GM18873 (cell line): ENCODE data around the gene SERPINF2.
"Not testable (repeated sequence)": the region's sequence is repeated elsewhere in the genome, so short reads cannot be mapped to it uniquely, and the experiment has no call there.

Source experiments
- ATAC-seq: cut with Tn5 transposase; IDR thresholded peaks from one replicate; pipeline ENCODE4 v1.9.1; 2021; ENCODE audit warnings: mild to moderate bottlenecking, moderate library complexity, moderate number of reproducible peaks; ENCODE audit not compliant: unreplicated experiment, low FRiP score

Gene SERPINF2

DNA sequence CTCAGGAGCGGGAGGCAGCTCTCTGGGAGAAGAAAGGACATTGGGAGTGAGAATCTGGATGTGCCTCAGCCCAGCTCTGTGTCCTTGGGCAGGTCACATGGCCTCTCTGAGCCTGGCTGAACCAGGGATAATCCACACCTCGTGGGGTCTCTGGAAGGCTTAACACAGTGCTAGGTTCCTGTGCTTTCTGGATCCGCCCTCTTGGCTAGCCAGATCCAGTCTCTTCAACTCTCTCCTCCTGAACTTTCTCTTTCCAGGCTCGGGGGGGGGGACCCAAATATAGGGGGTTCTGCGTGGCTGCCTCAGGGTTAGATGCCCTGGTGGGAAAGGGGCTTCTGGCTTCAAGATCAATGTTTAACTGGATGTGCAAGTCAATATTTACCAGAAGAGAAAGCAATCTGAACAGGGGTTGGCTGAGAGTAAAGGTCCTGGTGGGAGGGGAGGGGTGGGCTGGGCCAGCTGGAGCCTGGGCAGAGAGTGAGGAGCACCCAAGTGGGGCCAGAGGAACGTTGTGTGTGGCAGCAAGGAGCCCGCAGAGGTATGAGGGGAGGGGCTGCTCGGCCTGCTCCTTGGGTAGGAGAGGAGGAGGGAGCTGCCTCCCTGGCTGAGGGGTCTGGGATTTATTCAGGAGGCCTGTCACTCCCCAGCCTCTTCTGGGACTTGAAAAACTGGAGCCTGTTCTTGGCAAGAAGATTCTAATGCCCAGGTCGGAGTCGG is at the start of gene SERPINF2:
Gene SERPINF2 (plus strand): TSS at position 501 of the 717 bp plus-strand sequence. CDS start 2,125 bp downstream, outside the sequence.
- ATAC-seq, result no peak

- no peak for ATAC-seq
Measured at GRCh38 chr17:1693339-1693738, 49.3 kb upstream of the SERPINF2 start.

- ATAC-seq, result no peak
Measured at GRCh38 chr17:1695365-1695764, 47.3 kb upstream of the SERPINF2 start.

DNA sequence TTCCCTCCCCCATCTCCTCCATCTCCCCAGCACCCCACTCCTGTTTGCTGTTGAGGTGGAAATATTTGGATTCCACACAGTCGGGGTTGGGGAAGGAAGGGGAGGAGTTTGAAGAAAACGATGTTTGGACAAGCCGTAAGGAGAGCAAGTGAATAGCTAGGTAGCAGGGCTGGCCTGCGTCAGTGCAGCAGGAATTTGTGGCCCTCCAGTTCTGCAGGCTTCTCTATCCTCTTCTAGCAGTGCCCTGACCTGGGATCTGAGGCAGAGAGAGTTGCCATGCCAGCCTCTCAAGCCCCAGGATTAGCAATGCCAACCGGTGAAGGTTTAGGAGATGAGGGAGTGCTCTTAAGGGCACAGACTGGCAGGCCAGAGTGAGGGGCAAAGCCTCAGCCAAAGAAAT is 45.0 kb upstream of the SERPINF2 start:
- ATAC-seq, result no peak

DNA sequence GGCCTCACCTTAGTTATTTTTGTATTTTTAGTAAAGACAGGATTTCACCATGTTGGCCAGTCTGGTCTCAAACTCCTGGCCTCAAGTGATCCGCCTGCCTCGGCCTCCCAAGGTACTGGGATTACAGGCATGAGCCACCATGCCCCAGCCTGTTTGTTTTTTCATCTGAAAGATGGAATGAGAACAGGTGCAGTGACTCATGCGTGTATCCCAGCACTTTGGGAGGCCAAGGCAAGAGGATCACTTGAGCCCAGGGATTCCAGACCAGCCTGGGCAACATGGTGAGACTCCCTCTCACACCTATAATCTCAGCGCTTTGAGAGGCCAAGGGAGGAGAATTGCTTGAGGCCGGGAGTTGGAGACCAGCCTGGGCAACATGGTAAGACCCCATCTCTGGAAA is 42.8 kb upstream of the SERPINF2 start:
- not testable (repeated sequence) for ATAC-seq

DNA sequence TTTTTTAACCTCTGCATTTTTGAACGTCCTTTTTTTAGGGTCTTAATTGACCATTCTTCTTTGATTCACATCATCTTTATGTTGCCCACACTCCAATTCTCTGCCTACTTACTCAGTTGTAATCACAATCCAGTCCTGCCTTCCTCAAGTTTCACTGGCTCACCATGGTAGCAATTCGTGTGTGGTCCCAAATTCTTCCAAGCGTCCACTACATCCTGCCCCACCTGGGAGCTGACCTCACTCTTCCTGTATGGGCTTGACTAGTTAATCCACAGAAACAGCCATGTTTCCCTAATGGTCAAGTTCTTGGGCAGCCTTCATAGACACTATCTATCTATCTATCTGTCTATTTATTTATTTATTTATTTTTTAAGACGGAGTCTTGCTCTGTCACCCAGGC is 39.6 kb upstream of the SERPINF2 start:
- no peak for ATAC-seq

GRCh38 chr17:1705004-1705403 is 37.7 kb upstream of the SERPINF2 start:
- no peak for ATAC-seq

DNA sequence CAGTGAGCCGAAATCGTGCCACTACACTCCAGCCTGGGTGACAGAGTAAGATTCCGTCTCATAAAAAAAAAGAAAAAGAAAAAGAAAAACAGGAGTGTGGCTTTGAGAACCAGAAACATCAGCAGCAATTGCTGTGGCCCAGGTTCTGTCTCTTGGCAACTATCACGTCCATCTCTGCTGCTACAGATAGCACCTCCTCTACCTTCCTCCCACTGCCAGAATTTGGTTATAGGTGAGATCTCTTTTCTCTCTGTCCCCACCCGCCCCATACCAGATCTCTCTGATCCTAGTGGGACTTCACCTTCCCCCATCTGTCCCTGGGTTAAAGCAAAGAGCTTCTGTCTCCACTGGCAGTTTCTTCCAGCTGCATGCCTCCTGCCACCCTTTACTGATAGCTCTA is 35.6 kb upstream of the SERPINF2 start:
- no peak for ATAC-seq

DNA sequence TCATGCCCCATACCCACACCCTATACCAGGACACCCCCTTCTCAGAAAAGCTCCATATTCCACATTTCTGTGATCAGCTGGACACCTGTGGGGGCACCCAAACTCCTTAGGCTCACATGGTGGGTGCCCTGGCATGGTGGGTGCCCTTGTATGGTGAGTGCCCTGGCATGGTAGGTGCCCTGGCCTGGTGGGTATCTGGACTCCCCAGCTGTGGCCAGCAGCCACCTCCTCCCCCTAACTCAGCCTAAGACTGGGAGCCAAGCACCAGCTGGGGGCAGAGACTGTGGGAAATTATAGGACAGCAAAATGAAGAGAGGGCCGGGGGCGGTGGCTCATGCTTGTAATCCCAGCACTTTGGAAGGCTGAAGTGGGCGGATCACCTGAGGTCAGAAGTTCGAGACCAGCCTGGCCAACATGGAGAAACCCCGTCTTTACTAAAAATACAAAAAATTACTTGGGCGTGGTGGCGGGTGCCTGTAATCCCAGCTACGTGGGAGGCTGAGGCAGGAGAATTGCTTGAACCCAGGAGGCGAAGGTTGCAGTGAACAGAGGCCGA is 33.8 kb upstream of the SERPINF2 start:
- not testable (repeated sequence) for ATAC-seq

DNA sequence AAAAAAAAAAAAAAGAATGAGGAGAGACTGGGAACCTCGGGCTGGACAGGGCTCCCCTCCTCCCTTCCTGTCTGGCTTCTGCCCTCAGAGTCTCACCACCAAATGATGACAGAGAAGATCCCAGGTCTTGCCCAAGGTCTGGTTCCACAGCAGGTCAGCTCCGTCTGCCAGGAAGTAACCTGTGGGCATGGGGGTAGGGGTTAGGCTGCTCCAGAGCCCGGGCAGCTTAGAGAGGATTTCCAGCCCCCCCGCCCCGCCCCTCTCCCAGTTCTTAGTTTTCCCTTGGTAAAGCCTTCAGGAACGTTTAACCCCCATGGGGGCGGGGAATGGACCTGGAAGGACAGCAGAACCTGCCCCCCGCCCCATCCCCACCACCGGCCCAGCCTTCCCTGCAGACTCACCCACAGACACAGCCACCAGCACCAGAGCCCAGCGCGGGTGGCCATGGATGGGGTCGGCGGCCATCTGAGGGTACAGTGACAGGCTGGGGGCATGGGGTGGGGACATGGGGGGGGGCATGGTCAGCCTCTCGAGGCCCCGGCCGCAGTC is 33.2 kb upstream of the SERPINF2 start:
- no peak for ATAC-seq

- ATAC-seq, result no peak
Measured at GRCh38 chr17:1709971-1710806, 32.5 kb upstream of the SERPINF2 start, which contains the start of gene TLCD2. TLCD2 (minus strand) TSS chr17:1710377; CDS start chr17:1710242, 135 bp downstream.

DNA sequence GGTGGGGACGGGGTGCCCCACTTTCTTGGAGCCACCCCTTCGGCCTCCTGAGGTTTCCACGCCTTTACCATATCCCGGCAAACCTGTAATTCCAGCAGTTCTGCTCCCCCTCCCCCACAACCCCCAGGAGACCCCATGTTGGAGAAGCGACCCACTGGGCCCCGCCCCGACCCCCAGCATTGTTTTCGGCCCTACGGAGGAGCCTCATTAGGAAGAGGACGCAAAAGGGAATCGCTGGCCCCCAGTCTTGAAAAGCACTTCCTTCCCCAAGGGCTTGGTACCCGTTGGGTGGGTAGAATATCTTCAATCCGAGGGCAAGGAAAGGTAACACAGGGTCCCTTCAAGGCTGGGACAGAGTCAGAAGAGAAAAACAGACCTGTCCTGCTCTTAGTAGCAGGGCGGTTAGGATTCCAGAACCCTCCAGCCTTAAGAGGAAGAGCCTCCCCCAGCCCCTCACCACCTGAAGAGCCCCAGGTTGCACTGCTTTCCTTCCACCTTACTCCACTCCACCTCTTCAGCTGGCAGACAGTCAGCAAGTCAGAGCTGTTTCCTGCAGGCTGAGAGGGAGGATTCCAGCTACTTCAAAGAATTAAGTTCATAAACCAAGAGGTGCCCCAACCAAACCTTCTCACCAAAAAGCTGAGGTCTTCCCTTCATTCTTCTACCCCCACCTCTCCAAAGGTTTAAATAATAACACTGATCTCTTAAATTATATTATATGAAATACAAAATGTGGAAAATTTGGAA is 31.7 kb upstream of the SERPINF2 start:
- ATAC-seq, result no peak

DNA sequence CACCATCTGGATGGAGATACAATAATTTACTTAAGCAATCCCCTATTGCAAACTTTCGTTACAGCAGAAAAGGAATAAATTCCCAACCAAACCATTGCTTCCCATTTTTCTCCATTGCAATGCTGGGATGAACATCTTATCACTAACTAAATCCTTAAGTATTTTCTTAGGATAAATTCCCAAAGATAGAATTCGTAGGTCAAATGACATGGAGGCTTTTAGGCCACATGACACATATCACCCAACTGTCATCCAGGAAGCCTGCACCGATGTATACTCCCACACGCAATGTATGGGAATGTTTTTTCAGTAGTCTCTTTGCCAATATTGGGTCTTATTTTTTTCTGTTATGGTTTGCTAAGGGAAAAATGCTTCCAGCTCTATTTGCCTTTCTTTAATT is 30.9 kb upstream of the SERPINF2 start:
- ATAC-seq, result no peak

- no peak for ATAC-seq
Measured at GRCh38 chr17:1712271-1712670, 30.4 kb upstream of the SERPINF2 start.

DNA sequence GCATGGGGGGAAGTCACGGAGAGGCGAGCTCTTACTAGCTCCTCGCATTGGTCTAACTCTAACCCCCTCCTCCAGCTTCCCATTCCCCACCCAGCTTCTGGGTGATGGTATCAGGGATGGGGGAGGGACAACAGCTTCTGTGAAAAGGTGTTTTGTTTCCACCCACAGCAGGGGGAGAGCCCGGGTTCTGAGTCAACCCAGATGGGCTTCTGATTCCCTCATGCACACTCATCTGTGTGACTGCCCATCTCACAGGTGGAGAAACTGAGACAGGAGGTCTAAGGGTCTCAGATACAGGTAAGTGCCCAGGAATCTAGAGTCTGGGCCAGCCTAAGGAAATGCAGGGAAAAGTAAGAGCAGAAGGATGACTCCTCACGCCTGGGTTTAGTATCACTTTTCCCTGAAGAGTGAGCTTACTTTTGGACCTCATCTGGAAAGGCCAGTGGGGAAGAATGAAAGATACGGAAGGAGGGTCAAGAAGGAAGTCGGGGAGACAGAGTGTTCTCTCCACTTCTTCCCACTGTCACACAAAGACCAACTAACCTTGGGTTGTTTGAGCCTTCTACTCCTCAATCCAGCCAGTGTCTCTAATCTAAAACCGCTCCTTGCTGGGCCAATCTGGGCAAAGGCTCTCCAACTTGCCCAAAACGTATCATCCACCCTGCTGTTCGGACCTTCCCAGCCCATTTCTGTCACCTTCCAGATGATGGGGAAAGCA is 29.4 kb upstream of the SERPINF2 start:
- no peak for ATAC-seq

DNA sequence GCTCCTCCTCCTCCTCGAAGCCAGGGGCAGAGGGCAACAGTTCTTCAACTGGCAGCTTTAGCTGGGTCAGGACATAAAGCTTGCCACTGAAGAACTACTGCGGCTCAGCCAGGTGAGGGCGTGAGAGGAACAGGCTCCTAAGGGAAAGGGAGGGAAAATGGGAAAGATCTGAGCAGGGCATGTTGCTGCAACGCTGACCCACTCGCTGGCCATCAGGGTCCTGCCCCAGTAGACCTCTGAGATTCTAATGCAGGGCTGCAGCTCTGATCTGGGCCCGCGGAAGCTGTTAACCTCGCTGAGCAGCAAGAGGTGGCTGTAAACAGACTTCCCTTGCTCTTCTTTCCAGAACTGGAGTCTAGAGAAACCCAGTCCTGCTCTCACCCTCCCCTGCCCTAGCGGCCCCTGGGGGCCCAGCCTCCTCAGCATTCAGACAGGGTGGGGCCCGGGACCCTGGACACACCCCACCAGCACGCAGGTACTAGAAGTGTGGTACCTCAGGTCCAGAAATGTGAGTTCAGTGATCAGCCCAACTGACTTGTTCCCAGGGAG is 28.7 kb upstream of the SERPINF2 start:
- ATAC-seq, result no peak

DNA sequence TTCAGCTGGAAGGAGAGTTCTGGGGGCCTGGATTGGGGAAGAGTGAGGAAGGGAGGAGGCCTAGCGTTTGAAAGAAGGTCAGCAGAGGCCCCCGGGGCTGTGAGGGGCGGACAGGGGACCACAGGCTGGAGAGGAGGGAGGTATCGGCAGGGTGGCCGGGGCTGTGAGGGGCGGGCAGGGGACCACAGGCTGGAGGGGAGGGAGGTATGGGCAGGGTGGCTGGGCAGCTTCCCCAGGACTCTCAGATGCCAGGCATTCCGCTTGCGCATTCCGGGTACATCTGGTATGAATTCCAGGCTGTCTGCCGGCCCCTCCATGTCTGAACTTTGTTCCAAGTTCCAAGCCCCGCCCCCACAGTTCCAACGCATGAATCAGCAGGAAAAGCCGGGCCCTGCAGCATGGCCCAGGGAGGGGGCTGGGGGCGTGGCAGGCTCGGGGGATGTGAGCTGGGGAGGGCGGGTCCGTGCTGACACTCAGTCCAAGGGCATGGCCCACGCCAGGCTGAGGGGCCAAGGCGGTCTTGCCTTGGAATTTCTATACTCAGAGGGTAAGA is 28.2 kb upstream of the SERPINF2 start:
- ATAC-seq, result no peak

- ATAC-seq, result no peak
Measured at GRCh38 chr17:1714980-1715802, 27.5 kb upstream of the SERPINF2 start.

GRCh38 chr17:1715803-1716075 is 26.9 kb upstream of the SERPINF2 start:
- no peak for ATAC-seq
